Body of pancreas (tissue), 4 donors: ENCODE measurements around the gene NBL1. TPM values are rescaled to one million over a fixed set of nuclear protein-coding genes. Genes with fewer than 3 reads are reported as not detected.

ENCODE experiments used
- ATAC-seq: fragments of 150-250 bp; one replicate; pipeline ENCODE4 v1.9.1; 2016
- DNase-seq, 4 donors: peaks; one replicate each; pipeline ENCODE4 v3.0.0-alpha.2; 2019
- H3K27ac ChIP-seq, 4 donors: fragments of 200-600 bp; sonication (generic); 1 replicate in 3 of 4; 2 replicates in 1 of 4; pipeline versions ENCODE4 v1.5.1 to v1.6.1; 2016 to 2019; ENCODE audit warnings: mild to moderate bottlenecking in 1 of 4, mixed read lengths in 1 of 4, moderate library complexity in 1 of 4
- H3K27me3 ChIP-seq, 2 donors: fragments of 200-600 bp; sonication (generic); one replicate each; pipeline ENCODE4 v1.6.0; 2016; ENCODE audit warnings: mild to moderate bottlenecking in 1 of 2
- H3K36me3 ChIP-seq, 2 donors: fragments of 200-600 bp; sonication (generic); replicated peaks in 1 of 2; 2 replicates each; pipeline ENCODE4 v1.5.1; 2016; ENCODE audit warnings: low read depth in 2 of 2; ENCODE audit not compliant: insufficient read depth in 1 of 2
- H3K4me1 ChIP-seq: fragments of 200-600 bp; sonication (generic); one replicate; pipeline ENCODE4 v1.6.0; 2016
- H3K4me3 ChIP-seq, 2 donors: fragments of 200-600 bp; sonication (generic); 1 replicate in 1 of 2; 2 replicates in 1 of 2; pipeline ENCODE4 v1.5.1; 2016 to 2019
- H3K9me3 ChIP-seq, 3 donors: fragments of 200-600 bp; sonication (generic); 1 replicate in 2 of 3; 2 replicates in 1 of 3; pipeline ENCODE4 v1.5.1; 2016
- CTCF ChIP-seq, 7 experiments: fragments of 450-650 bp in 4 of 7; fragments of 200-600 bp in 3 of 7; sonication (generic) in 3 of 7; IDR thresholded peaks; one replicate each; pipeline ENCODE4 v1.5.1; 2016 to 2019; ENCODE audit warnings: antibody characterized with exemption in 7 of 7
- POLR2A ChIP-seq, 3 donors: fragments of 450-650 bp; IDR thresholded peaks; one replicate each; pipeline ENCODE4 v1.6.1; 2016; ENCODE audit warnings: antibody characterized with exemption in 3 of 3, mild to moderate bottlenecking in 2 of 3
- WGBS, 2 donors: methylation state at CpG; one replicate each; pipeline ENCODE4 v1.1.5; 2017; 5-methylcytosine and 5-hydroxymethylcytosine counted together
- intact Hi-C: fragments of 100-400 bp; cut with DNase I; formaldehyde crosslinking; loops from one replicate; pipeline ENCODE4 v1.15.1; 2023
- total RNA-seq, 2 donors: library from RNA; depleted of rRNA; stranded (reverse); fragments of >200 nt; gene quantifications; one replicate each; pipeline ENCODE4 v1.1.0, GENCODE V29; 2016

The NBL1 gene
- total RNA-seq, 2 donors from 2014 or later: 21.8 to 32.4 TPM

GRCh38 chr1:19645411-19646251 is 1.5 kb downstream of the NBL1 start:
- WGBS, 2 donors: 59 to 84% methylated on average over 24 to 29 of the region's 30 CpGs
- H3K4me1 ChIP-seq: peaks cover 18% of the 10 kb centered on the region
- no peak for DNase-seq

GRCh38 chr1:19646377-19647319 is 2.5 kb downstream of the NBL1 start:
- Histone ChIP-seq H3K4me3 (no peak overlapping the region), H3K36me3 (no peaks in the 10 kb centered on the region), H3K27me3 (no peaks in the 10 kb centered on the region), H3K27ac (peak overlapping the region in 1 of 4 donors; percentile 0), H3K9me3 (no peaks in the 10 kb centered on the region), H3K4me1 (peaks cover 25% of the 10 kb centered on the region)
- TF ChIP-seq POLR2A (IDR thresholded peaks at IDR 0.05): no peak
- no peak for TF ChIP-seq CTCF (IDR thresholded peaks at IDR 0.05)
- intact Hi-C loops: no loop called here
- WGBS, 2 donors: 82 to 85% methylated on average over 5 to 9 of the region's 9 CpGs
- ATAC-seq (no peak), DNase-seq (no peak)

More at GRCh38 chr1:19645411-19646251, 1.5 kb downstream of the NBL1 start:
- H3K27ac ChIP-seq: peak overlapping the region; percentile 20 to 76 (median 71)
- no peaks in the 10 kb centered on the region for H3K9me3 ChIP-seq
- H3K4me3 ChIP-seq: no peak overlapping the region
- intact Hi-C loops: no loop called here
- H3K27me3 ChIP-seq: no peaks in the 10 kb centered on the region
- TF ChIP-seq POLR2A (IDR thresholded peaks at IDR 0.05) (no peak), CTCF (IDR thresholded peaks at IDR 0.05) (no peak)
- no peak for ATAC-seq
- no peaks in the 10 kb centered on the region for H3K36me3 ChIP-seq

- H3K27me3 ChIP-seq: no peaks in the 10 kb centered on the region
- TF ChIP-seq CTCF (IDR thresholded peaks at IDR 0.05): no peak
- TF ChIP-seq POLR2A (IDR thresholded peaks at IDR 0.05): no peak
- no peak for DNase-seq
- intact Hi-C loops: no loop called here
- no peaks in the 10 kb centered on the region for H3K36me3 ChIP-seq
- no peak overlapping the region for H3K4me3 ChIP-seq
- H3K9me3 ChIP-seq: no peaks in the 10 kb centered on the region
- peaks cover 25% of the 10 kb centered on the region for H3K4me1 ChIP-seq
- WGBS, 2 donors: 55 to 69% methylated on average over 16 of the region's 16 CpGs
- H3K27ac ChIP-seq: no peak overlapping the region
- no peak for ATAC-seq
These were observed 3.5 kb downstream of the NBL1 start for GRCh38 chr1:19647643-19648042.

GRCh38 chr1:19648239-19648638 is 4.1 kb downstream of the NBL1 start:
- WGBS, 2 donors: 53 to 68% methylated on average over 9 to 12 of the region's 14 CpGs
- Histone ChIP-seq H3K4me3 (no peak overlapping the region), H3K4me1 (peaks cover 24% of the 10 kb centered on the region), H3K27me3 (no peaks in the 10 kb centered on the region), H3K36me3 (no peaks in the 10 kb centered on the region), H3K9me3 (no peaks in the 10 kb centered on the region), H3K27ac (no peak overlapping the region)
- intact Hi-C loops: no loop called here
- ATAC-seq: no peak
- TF ChIP-seq POLR2A (IDR thresholded peaks at IDR 0.05) (no peak), CTCF (IDR thresholded peaks at IDR 0.05) (no peak)
- no peak for DNase-seq
